ENCODE results near the gene ANKIB1. TPM values are rescaled to one million over a fixed set of nuclear protein-coding genes. Genes with fewer than 3 reads are reported as not detected.
"Not testable (repeated sequence)": the region's sequence is repeated elsewhere in the genome, so short reads cannot be mapped to it uniquely, and the experiment has no call there.

ANKIB1 gene
- total RNA-seq, 1 experiment from 2014 or later, result 11.1 TPM

GRCh38 chr7:92352009-92352408 lies 106.2 kb downstream of the ANKIB1 start:
- Histone ChIP-seq H3K9me3 (no peaks in the 10 kb centered on the region), H3K36me3 (no peaks in the 10 kb centered on the region; the same call in 1 of the 2 replicates), H3K27me3 (no peaks in the 10 kb centered on the region), H3K4me3 (no peak overlapping the region)
- no peak for DNase-seq

DNA sequence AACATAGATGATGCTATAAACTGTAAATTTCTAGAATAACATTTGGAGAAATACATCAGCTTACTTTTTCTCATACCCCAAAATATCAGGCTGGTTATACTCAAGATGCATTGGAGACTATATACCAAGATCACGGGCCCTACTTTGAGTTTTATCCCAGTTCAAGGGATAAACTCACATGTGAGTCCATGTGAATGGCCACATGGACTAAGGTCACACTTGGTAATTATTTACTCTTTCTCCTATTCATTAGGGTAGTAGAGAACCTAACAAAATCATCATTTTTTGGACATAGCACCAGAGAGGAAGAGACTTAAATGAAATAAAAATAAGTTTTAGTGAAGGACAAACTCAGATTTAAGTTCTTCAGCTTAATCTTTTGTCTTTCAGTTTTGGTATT lies 108.4 kb downstream of the ANKIB1 start:
- DNase-seq, result no peak
- H3K36me3 ChIP-seq, result no peaks in the 10 kb centered on the region; the same call in 1 of the 2 replicates
- no peaks in the 10 kb centered on the region for H3K9me3 ChIP-seq
- no peaks in the 10 kb centered on the region for H3K27me3 ChIP-seq
- H3K4me3 ChIP-seq, result no peak overlapping the region

- no peaks in the 10 kb centered on the region; the same call in 1 of the 2 replicates for H3K36me3 ChIP-seq
- no peak overlapping the region for H3K4me3 ChIP-seq
- no peaks in the 10 kb centered on the region for H3K9me3 ChIP-seq
- no peaks in the 10 kb centered on the region for H3K27me3 ChIP-seq
- DNase-seq, result no peak
Observed at GRCh38 chr7:92356406-92356805, 110.6 kb downstream of the ANKIB1 start.

DNA sequence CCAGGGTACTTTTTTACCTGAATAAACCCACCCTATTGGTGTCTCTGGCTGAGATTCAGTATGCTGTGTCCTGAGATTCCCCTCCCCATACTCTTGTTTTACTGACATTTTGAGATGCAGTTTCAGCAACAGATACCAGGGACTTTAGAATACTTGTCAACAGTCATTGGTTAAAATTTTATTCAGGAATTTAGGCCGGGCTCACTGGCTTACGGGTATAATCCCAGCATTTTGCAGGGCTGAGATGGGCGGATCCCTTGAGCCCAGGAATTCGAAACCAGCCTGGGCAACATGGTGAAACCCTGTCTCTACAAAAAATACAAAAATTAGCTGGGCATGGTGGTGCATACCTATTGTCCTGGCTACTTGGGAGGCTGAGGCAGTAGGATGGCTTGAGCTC lies 111.5 kb downstream of the ANKIB1 start:
- no peaks in the 10 kb centered on the region; the same call in none of the 2 replicates for H3K36me3 ChIP-seq
- no peak overlapping the region for H3K4me3 ChIP-seq
- no peak for DNase-seq
- no peaks in the 10 kb centered on the region for H3K27me3 ChIP-seq
- no peaks in the 10 kb centered on the region for H3K9me3 ChIP-seq

GRCh38 chr7:92359179-92359578 lies 113.4 kb downstream of the ANKIB1 start:
- not testable (repeated sequence) for DNase-seq, H3K36me3 ChIP-seq, H3K4me3 ChIP-seq, H3K9me3 ChIP-seq, H3K27me3 ChIP-seq

DNA sequence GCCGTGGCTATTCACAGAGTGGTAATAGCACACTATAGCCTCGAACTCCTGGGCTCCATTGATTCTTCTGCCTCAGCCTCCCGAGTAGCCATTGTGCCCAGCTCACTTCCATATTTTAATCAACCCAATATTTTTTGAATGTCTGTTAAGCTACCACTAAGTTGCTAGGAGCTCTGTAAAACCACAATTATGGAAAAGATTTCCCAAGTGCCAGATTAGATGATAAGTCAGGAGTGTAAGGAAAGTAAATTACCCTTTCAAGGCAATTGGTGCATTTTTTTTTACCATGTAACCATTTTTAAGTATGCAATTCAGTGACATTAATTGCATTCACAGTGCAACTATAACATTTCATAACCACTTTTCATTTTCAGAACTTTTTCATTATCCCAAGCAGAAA lies 114.0 kb downstream of the ANKIB1 start:
- H3K27me3 ChIP-seq, result no peaks in the 10 kb centered on the region
- H3K4me3 ChIP-seq, result no peak overlapping the region
- H3K36me3 ChIP-seq, result no peaks in the 10 kb centered on the region; the same call in 1 of the 2 replicates
- DNase-seq, result no peak
- H3K9me3 ChIP-seq, result no peaks in the 10 kb centered on the region

DNA sequence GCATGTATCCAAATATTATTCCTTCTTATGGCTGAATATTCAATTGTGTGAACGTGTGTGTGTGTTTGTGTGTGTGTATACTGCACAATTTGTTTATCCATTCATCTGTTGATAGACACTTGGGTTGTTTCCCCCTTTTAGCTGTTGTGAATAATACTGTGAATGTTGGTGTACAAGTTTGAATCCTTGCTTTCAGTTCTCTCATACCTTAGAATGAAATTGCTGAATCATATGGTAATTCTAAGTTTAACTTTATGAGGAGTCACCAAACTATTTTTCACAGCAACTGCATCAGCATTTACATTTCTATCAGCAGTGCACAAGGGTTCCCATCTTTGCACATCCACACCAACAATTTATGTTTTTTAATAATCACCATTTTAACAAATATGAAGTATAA lies 114.6 kb downstream of the ANKIB1 start:
- Histone ChIP-seq H3K4me3 (no peak overlapping the region), H3K27me3 (no peaks in the 10 kb centered on the region), H3K36me3 (no peaks in the 10 kb centered on the region; the same call in 1 of the 2 replicates), H3K9me3 (no peaks in the 10 kb centered on the region)
- DNase-seq, result no peak

DNA sequence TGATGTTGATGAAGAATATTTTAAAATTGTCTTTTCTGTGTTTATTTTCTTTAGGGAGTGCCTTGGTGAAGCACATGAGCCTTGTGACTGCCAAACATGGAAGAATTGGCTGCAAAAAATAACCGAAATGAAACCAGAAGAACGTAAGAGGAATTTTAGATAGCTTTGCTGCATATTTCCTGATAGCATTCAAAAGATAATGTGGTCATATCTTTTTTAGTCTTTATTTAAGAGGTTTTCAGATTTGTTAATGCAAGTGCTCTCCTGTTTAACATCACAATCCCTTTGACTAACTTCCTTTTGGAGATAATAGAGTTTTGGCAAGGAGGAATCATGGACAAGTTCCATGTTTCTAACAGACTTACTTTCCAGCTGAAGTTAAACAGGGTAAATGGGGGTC lies 116.4 kb downstream of the ANKIB1 start:
- H3K27me3 ChIP-seq, result no peaks in the 10 kb centered on the region
- no peaks in the 10 kb centered on the region for H3K9me3 ChIP-seq
- no peaks in the 10 kb centered on the region; the same call in 1 of the 2 replicates for H3K36me3 ChIP-seq
- DNase-seq, result no peak
- no peak overlapping the region for H3K4me3 ChIP-seq

- no peak overlapping the region for H3K4me3 ChIP-seq
- H3K9me3 ChIP-seq, result no peaks in the 10 kb centered on the region
Observed at GRCh38 chr7:92366730-92367129, 121.0 kb downstream of the ANKIB1 start.

GRCh38 chr7:92368741-92369140 lies 123.0 kb downstream of the ANKIB1 start:
- DNase-seq, result no peak
- H3K9me3 ChIP-seq, result no peaks in the 10 kb centered on the region

More at GRCh38 chr7:92366730-92367129, 121.0 kb downstream of the ANKIB1 start:
- H3K27me3 ChIP-seq, result no peaks in the 10 kb centered on the region
- H3K36me3 ChIP-seq, result no peaks in the 10 kb centered on the region; the same call in 1 of the 2 replicates
- DNase-seq, result no peak

DNA sequence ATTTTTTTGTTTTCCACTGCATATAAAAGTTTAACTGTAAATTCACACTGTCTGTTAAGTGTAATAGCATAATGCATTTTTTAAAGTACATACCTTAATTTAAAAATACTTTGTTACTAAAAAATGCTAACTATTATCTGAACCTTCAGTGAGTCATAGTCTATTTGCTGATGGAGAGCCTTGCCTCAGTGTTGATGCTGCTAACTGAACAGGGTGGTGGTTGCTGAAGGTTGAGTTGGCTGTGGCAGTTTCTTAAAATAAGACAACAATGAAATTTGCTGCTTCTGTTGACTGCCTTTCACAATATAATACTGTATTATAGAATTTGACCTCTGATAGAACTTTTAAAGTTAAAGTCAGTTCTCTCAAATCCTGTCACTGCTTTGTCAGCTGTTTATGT lies 129.2 kb downstream of the ANKIB1 start:
- H3K4me3 ChIP-seq, result no peak overlapping the region
- H3K9me3 ChIP-seq, result no peaks in the 10 kb centered on the region
- no peaks in the 10 kb centered on the region for H3K27me3 ChIP-seq
- DNase-seq, result no peak
- peaks cover 12% of the 10 kb centered on the region for H3K36me3 ChIP-seq

More at GRCh38 chr7:92368741-92369140, 123.0 kb downstream of the ANKIB1 start:
- no peak overlapping the region for H3K4me3 ChIP-seq
- H3K27me3 ChIP-seq, result no peaks in the 10 kb centered on the region
- no peaks in the 10 kb centered on the region for H3K36me3 ChIP-seq

GRCh38 chr7:92391071-92391470 lies 145.3 kb downstream of the ANKIB1 start:
- H3K36me3 ChIP-seq, result no peaks in the 10 kb centered on the region
- DNase-seq, result no peak

GRCh38 chr7:92397542-92397941 lies 151.8 kb downstream of the ANKIB1 start:
- H3K27me3 ChIP-seq, result no peaks in the 10 kb centered on the region
- H3K4me3 ChIP-seq, result no peak overlapping the region
- H3K9me3 ChIP-seq, result no peaks in the 10 kb centered on the region
- DNase-seq, result no peak
- H3K36me3 ChIP-seq, result peaks cover 2% of the 10 kb centered on the region

More at GRCh38 chr7:92391071-92391470, 145.3 kb downstream of the ANKIB1 start:
- H3K9me3 ChIP-seq, result no peaks in the 10 kb centered on the region
- H3K4me3 ChIP-seq, result no peak overlapping the region
- H3K27me3 ChIP-seq, result no peaks in the 10 kb centered on the region

GRCh38 chr7:92400013-92400412 lies 154.2 kb downstream of the ANKIB1 start:
- peaks cover 2% of the 10 kb centered on the region for H3K36me3 ChIP-seq
- H3K9me3 ChIP-seq, result no peaks in the 10 kb centered on the region

GRCh38 chr7:92402920-92403759 lies 157.4 kb downstream of the ANKIB1 start:
- Histone ChIP-seq H3K27me3 (no peaks in the 10 kb centered on the region), H3K4me3 (no peak overlapping the region), H3K9me3 (no peaks in the 10 kb centered on the region), H3K36me3 (peaks cover 2% of the 10 kb centered on the region; the same call in 1 of the 2 replicates)
- no peak for DNase-seq

More at GRCh38 chr7:92400013-92400412, 154.2 kb downstream of the ANKIB1 start:
- DNase-seq, result no peak
- H3K27me3 ChIP-seq, result no peaks in the 10 kb centered on the region
- H3K4me3 ChIP-seq, result no peak overlapping the region

DNA sequence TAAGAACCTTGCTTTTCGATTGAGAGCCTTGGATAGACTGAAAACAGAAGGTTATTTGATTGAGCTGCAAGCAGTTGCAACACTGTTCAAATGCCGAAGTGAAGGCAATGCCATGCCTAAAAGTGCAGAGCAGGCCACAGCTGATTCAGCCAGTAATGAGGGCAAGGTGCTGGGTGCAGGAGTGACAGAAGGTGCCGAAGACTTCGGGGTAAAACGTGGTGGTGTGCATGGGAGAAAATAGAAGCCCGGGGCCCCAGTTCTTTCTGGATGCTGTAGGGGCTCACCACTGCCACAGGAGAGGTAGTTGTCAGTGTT lies 157.9 kb downstream of the ANKIB1 start:
- Histone ChIP-seq H3K9me3 (no peaks in the 10 kb centered on the region), H3K27me3 (no peaks in the 10 kb centered on the region), H3K36me3 (peaks cover 2% of the 10 kb centered on the region; the same call in 1 of the 2 replicates), H3K4me3 (no peak overlapping the region)
- no peak for DNase-seq

DNA sequence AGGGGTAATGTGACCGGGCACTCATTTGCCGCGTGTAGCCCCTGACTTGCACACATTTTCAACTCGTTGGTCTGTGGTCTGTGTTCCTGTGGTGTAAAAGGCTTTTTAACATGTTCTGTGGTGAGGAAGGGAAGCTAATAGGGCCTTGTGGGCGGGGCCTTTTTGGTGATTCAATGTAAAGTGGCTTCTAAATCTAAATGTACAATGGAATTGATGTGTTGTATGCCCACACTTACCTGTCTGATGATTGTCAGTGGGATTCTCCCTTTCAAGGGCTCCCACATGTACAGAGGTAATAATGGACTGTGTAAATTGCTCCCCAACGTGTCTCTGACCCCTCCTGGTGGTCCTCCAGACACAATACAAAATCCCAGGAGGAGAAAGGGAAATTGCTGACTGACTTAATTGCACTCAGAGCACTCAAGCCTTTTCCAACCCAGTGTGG lies 158.4 kb downstream of the ANKIB1 start:
- no peak for DNase-seq
- peaks cover 2% of the 10 kb centered on the region; the same call in 1 of the 2 replicates for H3K36me3 ChIP-seq
- H3K4me3 ChIP-seq, result no peak overlapping the region

DNA sequence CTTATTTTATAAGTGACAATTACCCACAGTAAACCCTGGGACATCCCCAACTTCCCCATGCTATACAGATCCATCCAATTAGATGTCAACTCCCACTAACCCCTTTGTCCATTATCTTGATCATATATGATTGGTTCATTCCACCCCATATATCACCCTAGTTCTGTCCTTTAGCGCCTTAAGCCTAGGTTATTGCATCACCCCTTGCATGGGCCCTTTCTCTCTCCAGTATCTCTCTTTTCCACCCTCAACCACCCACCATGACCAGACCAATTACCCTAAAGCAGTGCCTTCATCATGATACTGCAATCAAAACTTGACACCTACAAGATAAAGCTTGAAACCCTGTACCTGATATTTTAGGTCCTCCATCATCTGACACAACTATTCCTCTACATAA lies 163.6 kb downstream of the ANKIB1 start:
- DNase-seq, result no peak
- Histone ChIP-seq H3K9me3 (no peaks in the 10 kb centered on the region), H3K4me3 (no peak overlapping the region), H3K27me3 (no peaks in the 10 kb centered on the region), H3K36me3 (no peaks in the 10 kb centered on the region)

More for the DNA sequence above, 158.4 kb downstream of the ANKIB1 start:
- no peaks in the 10 kb centered on the region for H3K27me3 ChIP-seq
- H3K9me3 ChIP-seq, result no peaks in the 10 kb centered on the region

All from MG63 (cell line).